Calu3 (cell line): Measurements from ENCODE around the gene INAFM1. TPM values are rescaled to one million over a fixed set of nuclear protein-coding genes. Genes with fewer than 3 reads are reported as not detected.

Experiments used
- BruUV-seq: library from RNA; stranded (reverse); fragments of 400-500 nt; replicated peaks from 2 replicates; lab custom pipeline; 2021; lab: Mats Ljungman, UMichigan
- CTCF ChIA-PET: fragments of 300-600 bp; sonication (Branson Sonifier 250); formaldehyde crosslinking; loops from one replicate; lab custom pipeline; 2022; ENCODE audit warnings: antibody characterized with exemption; lab: Charles Lee
- DNase-seq: peaks from one replicate; pipeline ENCODE4 v3.0.0; 2022
- H3K27ac Mint-ChIP-seq: one replicate; pipeline ENCODE4 v1.8.0; 2022; ENCODE audit warnings: mixed read lengths; ENCODE audit not compliant: unreplicated experiment
- H3K27me3 Mint-ChIP-seq: one replicate; pipeline ENCODE4 v1.8.0; 2022; ENCODE audit warnings: mixed read lengths; ENCODE audit not compliant: unreplicated experiment
- H3K36me3 Mint-ChIP-seq: one replicate; pipeline ENCODE4 v1.8.0; 2022; ENCODE audit warnings: mild to moderate bottlenecking, moderate library complexity, mixed read lengths; ENCODE audit not compliant: insufficient read depth, unreplicated experiment
- H3K4me1 Mint-ChIP-seq: one replicate; pipeline ENCODE4 v1.8.0; 2022; ENCODE audit warnings: mild to moderate bottlenecking, low read depth, mixed read lengths; ENCODE audit not compliant: unreplicated experiment
- H3K4me3 Mint-ChIP-seq: one replicate; pipeline ENCODE4 v1.8.0; 2022; ENCODE audit warnings: mild to moderate bottlenecking, low read depth, moderate library complexity, mixed read lengths; ENCODE audit not compliant: unreplicated experiment
- H3K9me3 Mint-ChIP-seq: one replicate; pipeline ENCODE4 v1.8.0; 2022; ENCODE audit warnings: low read depth, mixed read lengths; ENCODE audit not compliant: unreplicated experiment
- CTCF ChIP-seq: fragments of 200-600 bp; IDR thresholded peaks from one replicate; pipeline ENCODE4 v1.8.0; 2022; ENCODE audit warnings: antibody characterized with exemption; ENCODE audit not compliant: unreplicated experiment
- intact Hi-C: fragments of 100-400 bp; cut with micrococcal nuclease; formaldehyde crosslinking; loops from one replicate; pipeline ENCODE4 v1.10.0; 2022; ENCODE audit not compliant: unreplicated experiment
- total RNA-seq: library from RNA; stranded (reverse); gene quantifications from 2 replicates; pipeline ENCODE4 v1.2.3, GENCODE V29; 2022

Gene INAFM1
- total RNA-seq, 1 experiment from 2014 or later: 13.9 TPM

DNA sequence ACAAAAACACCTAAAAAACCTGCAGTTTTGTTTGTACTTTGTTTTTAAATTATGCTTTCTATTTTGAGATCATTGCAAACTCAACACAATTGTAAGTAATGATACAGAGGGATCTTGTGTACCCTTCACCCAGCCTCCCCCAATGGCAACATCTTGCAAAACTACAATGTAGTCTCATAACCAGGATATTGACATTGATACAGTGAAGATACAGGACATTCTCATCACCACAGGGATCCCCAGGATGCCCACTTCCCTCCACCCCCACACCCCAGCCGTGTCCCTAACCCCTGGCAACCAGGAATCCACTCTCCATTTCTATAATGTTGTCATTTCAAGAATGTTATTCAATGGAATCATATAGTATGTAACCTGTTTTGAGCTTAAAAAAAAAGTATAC is 46.9 kb downstream of the INAFM1 start:
- H3K4me3 Mint-ChIP-seq: no peak overlapping the region
- no peak for DNase-seq
- CTCF ChIA-PET: no interaction called here
- peaks cover under 1% of the 10 kb centered on the region for H3K4me1 Mint-ChIP-seq
- no TSS peak for BruUV-seq
- no peak for TF ChIP-seq CTCF
- H3K36me3 Mint-ChIP-seq: no peaks in the 10 kb centered on the region
- H3K27me3 Mint-ChIP-seq: peaks cover 65% of the 10 kb centered on the region
- H3K9me3 Mint-ChIP-seq: no peaks in the 10 kb centered on the region
- no peak overlapping the region for H3K27ac Mint-ChIP-seq
- intact Hi-C loops: no loop called here

DNA sequence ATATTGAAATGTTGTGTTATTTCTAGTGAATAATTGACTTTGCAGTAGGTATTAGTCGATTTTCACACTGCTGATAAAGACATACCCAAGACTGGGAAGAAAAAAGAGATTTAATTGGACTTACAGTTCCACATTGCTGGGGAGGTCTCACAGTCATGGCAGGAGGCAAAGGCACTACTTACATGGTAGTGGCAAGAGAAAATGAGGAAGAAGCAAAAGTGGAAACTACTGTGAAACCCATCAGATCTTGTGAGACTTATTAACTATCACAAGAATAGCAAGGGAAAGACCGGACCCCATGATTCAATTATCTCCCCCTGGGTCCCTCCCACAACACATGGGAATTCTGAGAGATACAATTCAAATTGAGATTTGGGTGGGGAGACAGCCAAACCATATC is 47.4 kb downstream of the INAFM1 start:
- H3K9me3 Mint-ChIP-seq: no peaks in the 10 kb centered on the region
- H3K27me3 Mint-ChIP-seq: peaks cover 65% of the 10 kb centered on the region
- no peak overlapping the region for H3K27ac Mint-ChIP-seq
- intact Hi-C loops: no loop called here
- peaks cover under 1% of the 10 kb centered on the region for H3K36me3 Mint-ChIP-seq
- H3K4me3 Mint-ChIP-seq: no peak overlapping the region
- TF ChIP-seq CTCF: no peak
- no TSS peak for BruUV-seq
- H3K4me1 Mint-ChIP-seq: no peaks in the 10 kb centered on the region
- CTCF ChIA-PET: no interaction called here
- DNase-seq: no peak

DNA sequence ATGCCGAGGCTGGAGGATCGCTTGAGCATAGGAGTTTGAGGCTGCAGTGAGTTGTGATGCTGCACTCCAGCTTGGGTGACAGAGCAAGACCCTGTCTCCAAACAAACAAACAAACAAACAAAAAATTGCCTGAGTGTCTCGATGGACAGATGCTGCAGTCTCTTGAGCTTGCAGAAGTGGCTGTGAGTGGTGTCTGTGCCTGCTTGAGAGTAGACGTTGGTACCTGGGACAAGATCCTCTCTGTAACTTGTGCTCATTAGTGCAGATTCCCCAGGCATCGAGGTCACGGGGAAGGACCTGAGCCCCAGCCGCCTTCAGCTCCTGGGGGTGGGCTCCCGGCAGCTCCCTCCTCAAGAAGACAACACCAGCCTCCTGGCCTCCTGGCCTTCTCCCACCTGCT is 48.7 kb downstream of the INAFM1 start:
- H3K36me3 Mint-ChIP-seq: peaks cover 8% of the 10 kb centered on the region
- H3K4me1 Mint-ChIP-seq: no peaks in the 10 kb centered on the region
- H3K4me3 Mint-ChIP-seq: no peak overlapping the region
- intact Hi-C loops: no loop called here
- no peak for DNase-seq
- no peaks in the 10 kb centered on the region for H3K9me3 Mint-ChIP-seq
- CTCF ChIA-PET: no interaction called here
- no peak overlapping the region for H3K27ac Mint-ChIP-seq
- H3K27me3 Mint-ChIP-seq: peaks cover 65% of the 10 kb centered on the region
- no TSS peak for BruUV-seq
- TF ChIP-seq CTCF: no peak

- intact Hi-C loops: no loop called here
- CTCF ChIA-PET: no interaction called here
- no TSS peak for BruUV-seq
- no peak overlapping the region for H3K27ac Mint-ChIP-seq
- H3K9me3 Mint-ChIP-seq: no peaks in the 10 kb centered on the region
- TF ChIP-seq CTCF: no peak
- H3K36me3 Mint-ChIP-seq: peaks cover 8% of the 10 kb centered on the region
- H3K27me3 Mint-ChIP-seq: peaks cover 65% of the 10 kb centered on the region
- H3K4me3 Mint-ChIP-seq: no peak overlapping the region
- DNase-seq: no peak
- no peaks in the 10 kb centered on the region for H3K4me1 Mint-ChIP-seq
Measured at GRCh38 chr19:47323872-47324271, 49.2 kb downstream of the INAFM1 start.
